Measurements from ENCODE around the gene FTO. TPM values are rescaled to one million over a fixed set of nuclear protein-coding genes. Genes with fewer than 3 reads are reported as not detected.

The FTO gene
- polyA plus RNA-seq, 2 of the 4 experiments (the other 2 are of a cell fraction): 48.7 to 101 TPM

DNA sequence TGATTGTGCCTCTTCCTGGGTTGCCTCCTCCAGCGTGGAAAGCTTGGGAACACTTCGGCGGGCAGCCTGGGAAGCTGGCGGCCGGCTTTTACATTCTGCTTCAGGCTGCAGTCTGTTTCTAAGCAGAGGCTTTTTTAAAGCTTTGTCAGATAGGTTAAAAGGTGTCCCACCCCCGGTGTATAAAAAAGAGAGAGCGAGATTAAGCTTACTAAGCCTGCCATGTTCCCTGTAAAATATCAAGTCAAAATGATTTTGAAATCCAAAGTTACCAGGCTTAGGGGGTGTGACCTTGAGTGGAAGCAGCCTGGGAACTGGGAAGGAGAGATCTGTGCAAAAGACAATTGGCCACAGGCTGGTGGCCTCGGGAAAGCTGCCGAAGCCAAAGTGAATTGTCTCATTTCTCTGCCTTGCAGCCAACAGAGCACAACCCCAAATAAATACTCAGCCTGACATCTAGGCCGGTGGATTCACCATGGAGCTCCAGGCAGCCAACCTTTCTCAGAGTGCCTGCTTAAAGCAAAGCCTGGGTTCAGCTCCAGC lies 254.5 kb downstream of the FTO start:
- TF ChIP-seq, protein P1, sequence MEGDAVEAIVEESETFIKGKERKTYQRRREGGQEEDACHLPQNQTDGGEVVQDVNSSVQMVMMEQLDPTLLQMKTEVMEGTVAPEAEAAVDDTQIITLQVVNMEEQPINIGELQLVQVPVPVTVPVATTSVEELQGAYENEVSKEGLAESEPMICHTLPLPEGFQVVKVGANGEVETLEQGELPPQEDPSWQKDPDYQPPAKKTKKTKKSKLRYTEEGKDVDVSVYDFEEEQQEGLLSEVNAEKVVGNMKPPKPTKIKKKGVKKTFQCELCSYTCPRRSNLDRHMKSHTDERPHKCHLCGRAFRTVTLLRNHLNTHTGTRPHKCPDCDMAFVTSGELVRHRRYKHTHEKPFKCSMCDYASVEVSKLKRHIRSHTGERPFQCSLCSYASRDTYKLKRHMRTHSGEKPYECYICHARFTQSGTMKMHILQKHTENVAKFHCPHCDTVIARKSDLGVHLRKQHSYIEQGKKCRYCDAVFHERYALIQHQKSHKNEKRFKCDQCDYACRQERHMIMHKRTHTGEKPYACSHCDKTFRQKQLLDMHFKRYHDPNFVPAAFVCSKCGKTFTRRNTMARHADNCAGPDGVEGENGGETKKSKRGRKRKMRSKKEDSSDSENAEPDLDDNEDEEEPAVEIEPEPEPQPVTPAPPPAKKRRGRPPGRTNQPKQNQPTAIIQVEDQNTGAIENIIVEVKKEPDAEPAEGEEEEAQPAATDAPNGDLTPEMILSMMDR (IDR thresholded peaks at IDR 0.05): no peak
- TF ChIP-seq RARB (CRISPR knock-in tag; IDR thresholded peaks at IDR 0.05) (no peak), RFX5 (IDR thresholded peaks at IDR 0.05) (no peak), GATA3 (IDR thresholded peaks at IDR 0.05; ENCODE audit: borderline replicate concordance) (no peak), CBX8 (IDR thresholded peaks at IDR 0.05) (no peak), TFCP2L1 (CRISPR knock-in tag; IDR thresholded peaks at IDR 0.05) (no peak), KDM5A (IDR thresholded peaks at IDR 0.05) (no peak), NFE2L2 (conservative IDR thresholded peaks at IDR 0.05; ENCODE audit: low read length) (no peak), JUN (IDR thresholded peaks at IDR 0.05) (no peak), MAFK (IDR thresholded peaks at IDR 0.05; ENCODE audit: partially characterized antibody) (no peak), POLR2AphosphoS2 (conservative IDR thresholded peaks at IDR 0.05; ENCODE audit: low read length) (no peak), EP300 (IDR thresholded peaks at IDR 0.05) (no peak)
- TF ChIP-seq, protein P2, sequence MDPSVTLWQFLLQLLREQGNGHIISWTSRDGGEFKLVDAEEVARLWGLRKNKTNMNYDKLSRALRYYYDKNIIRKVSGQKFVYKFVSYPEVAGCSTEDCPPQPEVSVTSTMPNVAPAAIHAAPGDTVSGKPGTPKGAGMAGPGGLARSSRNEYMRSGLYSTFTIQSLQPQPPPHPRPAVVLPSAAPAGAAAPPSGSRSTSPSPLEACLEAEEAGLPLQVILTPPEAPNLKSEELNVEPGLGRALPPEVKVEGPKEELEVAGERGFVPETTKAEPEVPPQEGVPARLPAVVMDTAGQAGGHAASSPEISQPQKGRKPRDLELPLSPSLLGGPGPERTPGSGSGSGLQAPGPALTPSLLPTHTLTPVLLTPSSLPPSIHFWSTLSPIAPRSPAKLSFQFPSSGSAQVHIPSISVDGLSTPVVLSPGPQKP (IDR thresholded peaks at IDR 0.05; ENCODE audit: low read depth, low read length): no peak
- ATAC-seq: no peak
- DNase-seq (ENCODE audit: low read depth in 1 of 2, low spot score in 1 of 2): no peak
- ChIA-PET POLR2A (no interaction called here), CTCF (interaction anchor here (1.2 to 1.4 kb wide), 3 partner anchors 11 to 185 kb away, joined by 3 to 5 read pairs (median 4); no protein-coding TSS in a partner anchor)
- Histone ChIP-seq H3K9me3 (no peaks in the 10 kb centered on the region), H3K4me1 (no peaks in the 10 kb centered on the region), H3K4me3 (no peak overlapping the region), H3K27ac (no peak overlapping the region), H3K4me2 (no peak overlapping the region)
- FAIRE-seq: no peak
- WGBS (ENCODE audit: missing lambda C conversion rate): 93% methylated on average over 10 of the region's 10 CpGs

DNA sequence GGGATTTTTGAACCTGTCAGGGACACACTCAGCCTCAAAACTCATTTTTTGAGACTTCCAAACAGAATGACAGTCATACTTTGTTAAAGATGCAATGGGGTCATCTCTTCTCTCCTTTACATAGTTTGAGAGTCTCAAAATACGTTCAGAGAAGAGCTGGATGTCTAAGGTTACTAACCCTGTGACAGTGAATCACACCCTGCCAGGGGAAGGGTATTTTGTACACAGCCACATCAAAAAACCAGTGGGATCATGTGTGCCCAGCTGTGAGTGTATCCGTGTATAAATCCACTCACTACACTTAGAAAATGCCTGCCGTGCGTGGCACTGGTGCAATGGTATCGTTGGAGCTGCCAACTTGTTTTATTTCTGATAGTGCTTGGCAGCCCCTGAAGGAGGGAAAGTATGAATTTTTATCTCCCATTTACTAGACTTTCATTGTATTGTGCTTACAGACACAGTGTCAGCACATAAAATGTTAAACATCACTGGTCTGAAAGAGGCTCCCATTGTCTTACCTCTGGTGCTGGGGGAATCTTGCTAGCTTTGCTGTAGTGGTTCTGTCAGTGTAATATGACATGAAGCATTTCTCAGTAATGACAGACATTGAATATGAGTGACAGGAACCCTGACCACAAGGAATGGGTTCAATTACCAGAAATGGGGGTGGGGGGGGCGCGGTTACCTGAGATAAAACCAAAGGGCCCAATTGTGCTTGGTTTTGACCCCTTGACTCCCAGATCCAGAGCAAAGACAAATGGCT lies 256.3 kb downstream of the FTO start:
- no peak for FAIRE-seq
- no peak for DNase-seq (ENCODE audit: low read depth in 1 of 2, low spot score in 1 of 2)
- no peak overlapping the region for H3K27ac ChIP-seq
- no peak for TF ChIP-seq JUN (IDR thresholded peaks at IDR 0.05)
- TF ChIP-seq, protein P3, sequence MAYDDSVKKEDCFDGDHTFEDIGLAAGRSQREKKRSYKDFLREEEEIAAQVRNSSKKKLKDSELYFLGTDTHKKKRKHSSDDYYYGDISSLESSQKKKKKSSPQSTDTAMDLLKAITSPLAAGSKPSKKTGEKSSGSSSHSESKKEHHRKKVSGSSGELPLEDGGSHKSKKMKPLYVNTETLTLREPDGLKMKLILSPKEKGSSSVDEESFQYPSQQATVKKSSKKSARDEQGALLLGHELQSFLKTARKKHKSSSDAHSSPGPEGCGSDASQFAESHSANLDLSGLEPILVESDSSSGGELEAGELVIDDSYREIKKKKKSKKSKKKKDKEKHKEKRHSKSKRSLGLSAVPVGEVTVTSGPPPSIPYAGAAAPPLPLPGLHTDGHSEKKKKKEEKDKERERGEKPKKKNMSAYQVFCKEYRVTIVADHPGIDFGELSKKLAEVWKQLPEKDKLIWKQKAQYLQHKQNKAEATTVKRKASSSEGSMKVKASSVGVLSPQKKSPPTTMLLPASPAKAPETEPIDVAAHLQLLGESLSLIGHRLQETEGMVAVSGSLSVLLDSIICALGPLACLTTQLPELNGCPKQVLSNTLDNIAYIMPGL (CRISPR knock-in tag; IDR thresholded peaks at IDR 0.05; ENCODE audit: borderline replicate concordance): no peak
- TF ChIP-seq, protein P4, sequence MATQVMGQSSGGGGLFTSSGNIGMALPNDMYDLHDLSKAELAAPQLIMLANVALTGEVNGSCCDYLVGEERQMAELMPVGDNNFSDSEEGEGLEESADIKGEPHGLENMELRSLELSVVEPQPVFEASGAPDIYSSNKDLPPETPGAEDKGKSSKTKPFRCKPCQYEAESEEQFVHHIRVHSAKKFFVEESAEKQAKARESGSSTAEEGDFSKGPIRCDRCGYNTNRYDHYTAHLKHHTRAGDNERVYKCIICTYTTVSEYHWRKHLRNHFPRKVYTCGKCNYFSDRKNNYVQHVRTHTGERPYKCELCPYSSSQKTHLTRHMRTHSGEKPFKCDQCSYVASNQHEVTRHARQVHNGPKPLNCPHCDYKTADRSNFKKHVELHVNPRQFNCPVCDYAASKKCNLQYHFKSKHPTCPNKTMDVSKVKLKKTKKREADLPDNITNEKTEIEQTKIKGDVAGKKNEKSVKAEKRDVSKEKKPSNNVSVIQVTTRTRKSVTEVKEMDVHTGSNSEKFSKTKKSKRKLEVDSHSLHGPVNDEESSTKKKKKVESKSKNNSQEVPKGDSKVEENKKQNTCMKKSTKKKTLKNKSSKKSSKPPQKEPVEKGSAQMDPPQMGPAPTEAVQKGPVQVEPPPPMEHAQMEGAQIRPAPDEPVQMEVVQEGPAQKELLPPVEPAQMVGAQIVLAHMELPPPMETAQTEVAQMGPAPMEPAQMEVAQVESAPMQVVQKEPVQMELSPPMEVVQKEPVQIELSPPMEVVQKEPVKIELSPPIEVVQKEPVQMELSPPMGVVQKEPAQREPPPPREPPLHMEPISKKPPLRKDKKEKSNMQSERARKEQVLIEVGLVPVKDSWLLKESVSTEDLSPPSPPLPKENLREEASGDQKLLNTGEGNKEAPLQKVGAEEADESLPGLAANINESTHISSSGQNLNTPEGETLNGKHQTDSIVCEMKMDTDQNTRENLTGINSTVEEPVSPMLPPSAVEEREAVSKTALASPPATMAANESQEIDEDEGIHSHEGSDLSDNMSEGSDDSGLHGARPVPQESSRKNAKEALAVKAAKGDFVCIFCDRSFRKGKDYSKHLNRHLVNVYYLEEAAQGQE (IDR thresholded peaks at IDR 0.05): no peak
- no peak for TF ChIP-seq GATA3 (IDR thresholded peaks at IDR 0.05; ENCODE audit: borderline replicate concordance)
- H3K9me3 ChIP-seq: no peaks in the 10 kb centered on the region
- H3K4me3 ChIP-seq: no peak overlapping the region
- no peak overlapping the region for H3K4me2 ChIP-seq
- CTCF ChIA-PET: no interaction called here
- ATAC-seq: no peak
- WGBS (ENCODE audit: missing lambda C conversion rate): 86% methylated on average over 7 of the region's 7 CpGs
- no peaks in the 10 kb centered on the region for H3K4me1 ChIP-seq
- POLR2A ChIA-PET: no interaction called here

Measured in A549 (cell line).